OCI-LY7 (cell line): Measurements from ENCODE around the gene MLN. TPM values are rescaled to one million over a fixed set of nuclear protein-coding genes. Genes with fewer than 3 reads are reported as not detected.

ENCODE experiments used
- BruUV-seq: library from RNA; stranded (reverse); fragments of 400-500 nt; replicated peaks from 2 replicates; lab custom pipeline; 2021; lab: Mats Ljungman, UMichigan
- CTCF ChIA-PET: fragments of 300-600 bp; sonication (Branson Sonifier 250); formaldehyde crosslinking; loops from one replicate; lab custom pipeline; 2022; ENCODE audit warnings: antibody characterized with exemption; ENCODE audit not compliant: unreplicated experiment; lab: Charles Lee
- POLR2A ChIA-PET: fragments of 300-600 bp; sonication (Branson Sonifier 250); formaldehyde crosslinking; loops from one replicate; lab custom pipeline; 2022; ENCODE audit warnings: antibody characterized with exemption; lab: Charles Lee
- DNase-seq: peaks from one replicate; pipeline ENCODE4 v3.0.0-alpha.2; 2015; ENCODE audit warnings: low spot score
- H2AFZ ChIP-seq: fragments of 200-600 bp; sonication (generic), shearing (Covaris generic); 2 replicates; pipeline ENCODE4 v1.6.1; 2014; ENCODE audit warnings: mild to moderate bottlenecking, antibody characterized with exemption, low read length, moderate library complexity
- H3K27ac ChIP-seq: fragments of 200-600 bp; sonication (generic); 2 replicates; pipeline ENCODE4 v1.5.1; 2014; ENCODE audit warnings: mixed run types, low read depth, mild to moderate bottlenecking, moderate library complexity, low read length, inconsistent platforms; ENCODE audit not compliant: poor library complexity, severe bottlenecking
- H3K36me3 ChIP-seq: fragments of 200-600 bp; sonication (generic); 2 replicates; pipeline ENCODE4 v1.6.1; 2014; ENCODE audit warnings: mild to moderate bottlenecking, antibody characterized with exemption, low read length, moderate library complexity, mixed read lengths; ENCODE audit not compliant: insufficient read depth
- H3K4me1 ChIP-seq: fragments of 200-600 bp; sonication (generic); 2 replicates; pipeline ENCODE4 v1.5.1; 2014; ENCODE audit warnings: mild to moderate bottlenecking, low read length; ENCODE audit not compliant: insufficient read depth, poor library complexity, severe bottlenecking
- H3K4me2 ChIP-seq: fragments of 200-600 bp; sonication (generic); 2 replicates; pipeline ENCODE4 v1.6.1; 2014; ENCODE audit warnings: mild to moderate bottlenecking, low read length
- H3K4me3 ChIP-seq: fragments of 200-600 bp; sonication (generic); 2 replicates; pipeline ENCODE4 v1.5.1; 2014; ENCODE audit warnings: mild to moderate bottlenecking, low read depth, low read length; ENCODE audit not compliant: poor library complexity, severe bottlenecking
- H3K79me2 ChIP-seq: fragments of 200-600 bp; sonication (generic); 2 replicates; pipeline ENCODE4 v1.6.1; 2016; ENCODE audit warnings: low read depth, mild to moderate bottlenecking, low read length, moderate library complexity, mixed read lengths; ENCODE audit not compliant: insufficient read depth
- H3K9me2 ChIP-seq: fragments of 200-600 bp; sonication (generic); 2 replicates; pipeline ENCODE4 v1.6.1; 2016; ENCODE audit warnings: mild to moderate bottlenecking, low read length, mixed read lengths; ENCODE audit not compliant: insufficient read depth
- H3K9me3 ChIP-seq: fragments of 200-600 bp; sonication (generic); 2 replicates; pipeline ENCODE4 v1.6.1; 2014; ENCODE audit warnings: mild to moderate bottlenecking, mixed run types, low read length, mixed read lengths
- H4K20me1 ChIP-seq: fragments of 200-600 bp; sonication (generic); 2 replicates; pipeline ENCODE4 v1.6.1; 2014; ENCODE audit warnings: mild to moderate bottlenecking, antibody characterized with exemption, low read length, moderate library complexity, mixed read lengths; ENCODE audit not compliant: insufficient read depth
- CTCF ChIP-seq: fragments of 200-600 bp; sonication (generic); conservative IDR thresholded peaks from 2 replicates; pipeline ENCODE4 v1.5.1; 2014; ENCODE audit warnings: mild to moderate bottlenecking, antibody characterized with exemption, low read length, moderate library complexity, mixed read lengths
- EZH2phosphoT487 ChIP-seq: fragments of 200-600 bp; sonication (generic); IDR thresholded peaks from 2 replicates; pipeline ENCODE4 v1.6.1; 2018; ENCODE audit warnings: low read depth, borderline replicate concordance, mild to moderate bottlenecking, mixed run types, antibody characterized with exemption, low read length, moderate library complexity, mixed read lengths
- intact Hi-C: fragments of 100-400 bp; cut with micrococcal nuclease; formaldehyde crosslinking; loops from one replicate; pipeline ENCODE4 v1.10.0; 2022; ENCODE audit not compliant: unreplicated experiment
- total RNA-seq, 2 experiments: library from RNA; depleted of rRNA in 1 of 2; stranded (reverse); fragments of >200 nt in 1 of 2; shearing (Covaris generic) in 1 of 2; gene quantifications; 2 replicates each; pipeline ENCODE4 v1.2.3, GENCODE V29; 2014 to 2022

The MLN gene
- total RNA-seq, 2 experiments from 2014 or later, result not detected

- BruUV-seq, result no TSS peak
- no peak for TF ChIP-seq EZH2phosphoT487
- TF ChIP-seq CTCF, result no peak
- Histone ChIP-seq H4K20me1 (peaks cover 14% of the 10 kb centered on the region; the same call in 1 of the 2 replicates), H3K4me1 (peaks cover 23% of the 10 kb centered on the region), H3K27ac (peak overlapping the region; percentile 60), H3K9me3 (no peaks in the 10 kb centered on the region), H3K36me3 (peaks cover 35% of the 10 kb centered on the region), H3K4me2 (peak overlapping the region; percentile 69), H3K4me3 (peak overlapping the region; percentile 93), H2AFZ (peak overlapping the region; percentile 52; the same call in 1 of the 2 replicates), H3K79me2 (peaks cover 20% of the 10 kb centered on the region; the same call in 1 of the 2 replicates), H3K9me2 (no peaks in the 10 kb centered on the region)
- ChIA-PET POLR2A (interaction anchor here (0.6 to 1.3 kb wide), 3 partner anchors 9 to 77 kb away, joined by 3 to 4 read pairs (median 4); partner anchors contain the start of gene UQCC2), CTCF (no interaction called here)
- intact Hi-C loops, result loop anchor here (5.0 kb wide), 1 partner anchor 364 kb away; no protein-coding TSS in a partner anchor
- DNase-seq, result peak; percentile 71
These were observed 15.7 kb downstream of the MLN start for GRCh38 chr6:33787954-33788693.

GRCh38 chr6:33787346-33787953, 16.4 kb downstream of the MLN start:
- BruUV-seq, result TSS peak; percentile 69
- Histone ChIP-seq H3K4me1 (peaks cover 23% of the 10 kb centered on the region), H3K4me2 (peak overlapping the region; percentile 69), H3K27ac (peak overlapping the region; percentile 60), H3K9me2 (no peaks in the 10 kb centered on the region), H3K36me3 (peaks cover 42% of the 10 kb centered on the region), H3K79me2 (peaks cover 20% of the 10 kb centered on the region; the same call in 1 of the 2 replicates), H2AFZ (no peak overlapping the region), H3K4me3 (peak overlapping the region; percentile 93), H3K9me3 (no peaks in the 10 kb centered on the region), H4K20me1 (peaks cover 14% of the 10 kb centered on the region; the same call in 1 of the 2 replicates)
- no peak for TF ChIP-seq EZH2phosphoT487
- TF ChIP-seq CTCF, result no peak
- ChIA-PET CTCF (no interaction called here), POLR2A (interaction anchor here (0.7 to 1.3 kb wide), 2 partner anchors 18 to 76 kb away, joined by 4 read pairs; partner anchors contain the start of gene UQCC2)
- DNase-seq, result no peak
- intact Hi-C loops, result loop anchor here (5.0 kb wide), 1 partner anchor 365 kb away; no protein-coding TSS in a partner anchor
